Panc1 (cell line): ENCODE results near the gene ZNF586. TPM values are rescaled to one million over a fixed set of nuclear protein-coding genes. Genes with fewer than 3 reads are reported as not detected.

Source experiments
- ATAC-seq: fragments of 200-7000 bp; cut with Tn5 transposase; 2 replicates; pipeline ENCODE4 v1.9.1; 2020; ENCODE audit warnings: mild to moderate bottlenecking, moderate library complexity
- Bru-seq: library from RNA; stranded (reverse); fragments of 400-500 nt; gene quantifications from one replicate; lab custom pipeline; 2021; lab: Mats Ljungman, UMichigan
- BruChase-seq, 2 experiments: library from RNA; stranded (reverse); fragments of 400-500 nt; gene quantifications; one replicate each; lab custom pipeline; 2021; lab: Mats Ljungman, UMichigan
- BruUV-seq: library from RNA; stranded (reverse); fragments of 400-500 nt; replicated peaks from 2 replicates; lab custom pipeline; 2021; lab: Mats Ljungman, UMichigan
- CTCF ChIA-PET: fragments of 300-600 bp; sonication (Branson Sonifier 250); formaldehyde crosslinking; loops from one replicate; lab custom pipeline; 2022; ENCODE audit warnings: antibody characterized with exemption; lab: Charles Lee
- POLR2A ChIA-PET: fragments of 300-600 bp; sonication (Branson Sonifier 250); formaldehyde crosslinking; loops from one replicate; lab custom pipeline; 2022; ENCODE audit warnings: antibody characterized with exemption; lab: Charles Lee
- DNase-seq: peaks from one replicate; pipeline ENCODE4 v3.0.0-alpha.2; 2010; ENCODE audit warnings: low read depth, low spot score
- H3K27ac ChIP-seq: 2 replicates; pipeline ENCODE4 v1.5.1; 2011; ENCODE audit warnings: mild to moderate bottlenecking, low read length, inconsistent platforms
- H3K27me3 ChIP-seq: fragments of 200-500 bp; sonication (Bioruptor generic); 2 replicates; pipeline ENCODE4 v1.6.0; 2014; ENCODE audit warnings: low read length, inconsistent platforms; ENCODE audit not compliant: control insufficient read depth, insufficient read depth
- H3K36me3 ChIP-seq: fragments of 200-500 bp; sonication (Bioruptor generic); 2 replicates; pipeline ENCODE4 v1.5.1; 2014; ENCODE audit warnings: inconsistent platforms, mild to moderate bottlenecking, low read length, moderate library complexity; ENCODE audit not compliant: control insufficient read depth, insufficient read depth
- H3K4me1 ChIP-seq: 2 replicates; pipeline ENCODE4 v1.5.1; 2011; ENCODE audit warnings: inconsistent platforms, mild to moderate bottlenecking, low read length, moderate library complexity; ENCODE audit not compliant: control insufficient read depth, insufficient read depth
- H3K4me3 ChIP-seq, 2 experiments: 2 replicates each; pipeline ENCODE4 v1.5.1; 2011 to 2012; ENCODE audit warnings: low read depth in 2 of 2, low read length in 2 of 2, mild to moderate bottlenecking in 2 of 2, inconsistent platforms in 1 of 2, moderate library complexity in 1 of 2
- H3K9me3 ChIP-seq: fragments of 200-500 bp; sonication (Bioruptor generic); 2 replicates; pipeline ENCODE4 v1.5.1; 2014; ENCODE audit warnings: low read depth, mild to moderate bottlenecking, inconsistent platforms, low read length, moderate library complexity; ENCODE audit not compliant: control insufficient read depth, insufficient read depth
- CTCF ChIP-seq: fragments of 450-650 bp; IDR thresholded peaks from 2 replicates; pipeline ENCODE4 v1.5.1; 2017; ENCODE audit warnings: mild to moderate bottlenecking
- POLR2AphosphoS5 ChIP-seq: IDR thresholded peaks from 2 replicates; pipeline ENCODE4 v1.6.1; 2012; ENCODE audit warnings: mild to moderate bottlenecking, low read depth, low read length, moderate library complexity
- REST ChIP-seq, 2 experiments: IDR thresholded peaks; 2 replicates each; pipeline ENCODE4 v1.6.1; 2011 to 2012; ENCODE audit warnings: low read depth in 2 of 2, control low read depth in 1 of 2, low read length in 1 of 2, mild to moderate bottlenecking in 1 of 2, moderate library complexity in 1 of 2; ENCODE audit not compliant: insufficient read depth in 1 of 2
- SIN3A ChIP-seq: IDR thresholded peaks from 2 replicates; pipeline ENCODE4 v1.6.1; 2012; ENCODE audit warnings: low read depth, mild to moderate bottlenecking, low read length, moderate library complexity, borderline replicate concordance; ENCODE audit not compliant: insufficient read depth
- TCF7L2 ChIP-seq: IDR thresholded peaks from 2 replicates; pipeline ENCODE4 v1.6.1; 2011; ENCODE audit warnings: mild to moderate bottlenecking, low read depth, low read length, inconsistent platforms
- in situ Hi-C: cut with HindIII; loops from 2 replicates; pipeline ENCODE4 v1.10.0; 2016; ENCODE audit warnings: low sequenced_read_pairs, low pct_unique_long_range_greater_than_20kb
- intact Hi-C: fragments of 100-400 bp; cut with micrococcal nuclease; formaldehyde crosslinking; loops from one replicate; pipeline ENCODE4 v1.10.0; 2022; ENCODE audit not compliant: unreplicated experiment
- long read RNA-seq: library from polyadenylated mRNA; unstranded; transcript quantifications from one replicate; pipeline ENCODE4 v2.0.0, GENCODE V29; 2021; ENCODE audit not compliant: unreplicated experiment
- polyA plus RNA-seq: library from polyadenylated mRNA; unstranded; fragments of >200 nt; gene quantifications from one replicate; pipeline ENCODE4 v1.2.1, GENCODE V29; 2012; ENCODE audit warnings: missing spikeins; ENCODE audit not compliant: insufficient read length
- total RNA-seq: library from RNA; stranded (reverse); gene quantifications from one replicate; pipeline ENCODE4 v1.2.1, GENCODE V29; 2021; ENCODE audit not compliant: unreplicated experiment

The ZNF586 gene
- total RNA-seq (10.7 TPM), Bru-seq, nascent RNA (percentile 86 among the genes with signal in this experiment), BruChase-seq, experiment 1, labeled RNA remaining after a 2-hour chase (percentile 90 among the genes with signal in this experiment), BruChase-seq, experiment 2, labeled RNA remaining after a 6-hour chase (percentile 90 among the genes with signal in this experiment)
- 12.3 TPM for polyA plus RNA-seq
- long read RNA-seq, partial matches to known transcripts, result 0 of 13 reads
- long read RNA-seq, other reads (novel, unspliced or antisense), result 13 of 13 reads

- H3K4me1 ChIP-seq, result 0 out of 2 replicates have a peak, but pooled peaks cover 5% of the 10 kb centered on the region
- ChIA-PET CTCF (interaction anchor here (0.5 to 0.7 kb wide), 3 partner anchors 273 to 787 kb away, joined by 3 to 8 read pairs (median 3); no protein-coding TSS in a partner anchor), POLR2A (interaction anchor here (0.6 to 1.0 kb wide), 4 partner anchors 88 to 790 kb away, joined by 3 to 7 read pairs (median 4); partner anchors contain the start of gene ZNF551)
- DNase-seq, result peak; percentile 79
- H3K27me3 ChIP-seq, result no peaks in the 10 kb centered on the region
- peaks cover 23% of the 10 kb centered on the region; the same call in 1 of the 2 replicates for H3K9me3 ChIP-seq
- no TSS peak for BruUV-seq
- peak; percentile 100 for ATAC-seq
- in situ Hi-C loops (no loop called here), intact Hi-C loops (no loop called here)
- no peaks in the 10 kb centered on the region for H3K36me3 ChIP-seq
- peak within 1 kb of the TSS; percentile 66 to 86 for H3K4me3 ChIP-seq
- 0 out of 4 replicates have a peak, but pooled peaks of 1 of the 2 experiments have one; percentile 53 for TF ChIP-seq REST (IDR thresholded peaks at IDR 0.05; ENCODE audit: insufficient read depth in 1 of 2, low read depth in 2 of 2, low read length in 1 of 2)
- TF ChIP-seq POLR2AphosphoS5, result peak; percentile 93
- peak; percentile 75; the same call in 1 of the 2 replicates for TF ChIP-seq SIN3A
- no peak for TF ChIP-seq CTCF
- no peak for TF ChIP-seq TCF7L2
- peak within 1 kb of the TSS; percentile 82 for H3K27ac ChIP-seq
Measured at GRCh38 chr19:57769345-57770131, at the start of gene ZNF586. ZNF586 (plus strand) TSS chr19:57769676; CDS start chr19:57769843, 167 bp downstream.

- in situ Hi-C loops, result no loop called here
- CTCF ChIA-PET, result no interaction called here
Measured at GRCh38 chr19:57719901-57720519, 49.5 kb upstream of the ZNF586 start.

More at GRCh38 chr19:57719901-57720519, 49.5 kb upstream of the ZNF586 start:
- Histone ChIP-seq H3K4me1 (no peaks in the 10 kb centered on the region), H3K27me3 (no peaks in the 10 kb centered on the region), H3K4me3 (no peak overlapping the region), H3K27ac (no peak overlapping the region), H3K36me3 (no peaks in the 10 kb centered on the region), H3K9me3 (peaks cover 60% of the 10 kb centered on the region; the same call in 1 of the 2 replicates)
- no TSS peak for BruUV-seq
- TF ChIP-seq CTCF (no peak), SIN3A (no peak), TCF7L2 (no peak), POLR2AphosphoS5 (no peak), REST (IDR thresholded peaks at IDR 0.05; ENCODE audit: insufficient read depth in 1 of 2, low read depth in 2 of 2, low read length in 1 of 2) (no peak)
- no peak for DNase-seq
- ATAC-seq, result no peak
- POLR2A ChIA-PET, result no interaction called here
- intact Hi-C loops, result no loop called here
